Astrocyte (in vitro differentiated cells and primary cell): Measurements from ENCODE around the gene SRP72.
"Not testable (repeated sequence)": the region's sequence is repeated elsewhere in the genome, so short reads cannot be mapped to it uniquely, and the experiment has no call there.

ENCODE experiments used
- CTCF ChIP-seq: IDR thresholded peaks from 2 replicates; pipeline ENCODE4 v1.5.1; 2011; ENCODE audit warnings: low read depth, mild to moderate bottlenecking, inconsistent platforms, low read length, moderate library complexity; ENCODE audit not compliant: insufficient read depth
- EZH2 ChIP-seq: IDR thresholded peaks from 2 replicates; pipeline ENCODE4 v1.6.1; 2012; ENCODE audit warnings: mild to moderate bottlenecking, low read length, inconsistent platforms; ENCODE audit not compliant: insufficient read depth

GRCh38 chr4:56449475-56449874 is 17.9 kb upstream of the SRP72 start:
- TF ChIP-seq EZH2, CTCF: not testable (repeated sequence)
